AG09319 (cell line): ENCODE data around the gene PRICKLE1.

Source experiments
- DNase-seq: peaks from one replicate; pipeline ENCODE4 v3.0.0-alpha.2; 2010; ENCODE audit warnings: low read depth; ENCODE audit errors: extremely low read depth
- TF ChIP-seq, protein P1 (sequence below): IDR thresholded peaks from 2 replicates; pipeline ENCODE4 v1.5.1; 2011; ENCODE audit warnings: low read depth, mild to moderate bottlenecking, inconsistent platforms, low read length, moderate library complexity

Gene PRICKLE1

DNA sequence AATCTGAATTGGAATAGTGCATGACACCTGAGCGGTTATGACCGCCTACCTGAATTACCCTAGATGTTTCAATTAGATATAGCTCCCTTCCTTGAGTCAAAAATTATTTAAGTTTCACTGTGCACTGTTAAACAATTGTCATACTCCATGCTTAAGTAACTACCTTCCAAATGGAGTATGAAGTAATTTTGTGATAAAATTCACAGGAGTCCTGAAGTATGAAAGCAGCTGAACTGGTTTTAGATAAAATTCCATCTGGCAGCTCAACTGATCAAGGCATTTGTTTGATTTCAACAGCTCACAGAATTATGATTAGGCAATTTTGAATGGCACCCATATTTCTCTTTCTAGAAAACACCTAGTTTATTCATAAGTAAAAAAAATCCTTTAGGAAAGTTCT is 19.5 kb downstream of the PRICKLE1 start:
- DNase-seq = no peak
- TF ChIP-seq, protein P1, sequence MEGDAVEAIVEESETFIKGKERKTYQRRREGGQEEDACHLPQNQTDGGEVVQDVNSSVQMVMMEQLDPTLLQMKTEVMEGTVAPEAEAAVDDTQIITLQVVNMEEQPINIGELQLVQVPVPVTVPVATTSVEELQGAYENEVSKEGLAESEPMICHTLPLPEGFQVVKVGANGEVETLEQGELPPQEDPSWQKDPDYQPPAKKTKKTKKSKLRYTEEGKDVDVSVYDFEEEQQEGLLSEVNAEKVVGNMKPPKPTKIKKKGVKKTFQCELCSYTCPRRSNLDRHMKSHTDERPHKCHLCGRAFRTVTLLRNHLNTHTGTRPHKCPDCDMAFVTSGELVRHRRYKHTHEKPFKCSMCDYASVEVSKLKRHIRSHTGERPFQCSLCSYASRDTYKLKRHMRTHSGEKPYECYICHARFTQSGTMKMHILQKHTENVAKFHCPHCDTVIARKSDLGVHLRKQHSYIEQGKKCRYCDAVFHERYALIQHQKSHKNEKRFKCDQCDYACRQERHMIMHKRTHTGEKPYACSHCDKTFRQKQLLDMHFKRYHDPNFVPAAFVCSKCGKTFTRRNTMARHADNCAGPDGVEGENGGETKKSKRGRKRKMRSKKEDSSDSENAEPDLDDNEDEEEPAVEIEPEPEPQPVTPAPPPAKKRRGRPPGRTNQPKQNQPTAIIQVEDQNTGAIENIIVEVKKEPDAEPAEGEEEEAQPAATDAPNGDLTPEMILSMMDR = no peak

DNA sequence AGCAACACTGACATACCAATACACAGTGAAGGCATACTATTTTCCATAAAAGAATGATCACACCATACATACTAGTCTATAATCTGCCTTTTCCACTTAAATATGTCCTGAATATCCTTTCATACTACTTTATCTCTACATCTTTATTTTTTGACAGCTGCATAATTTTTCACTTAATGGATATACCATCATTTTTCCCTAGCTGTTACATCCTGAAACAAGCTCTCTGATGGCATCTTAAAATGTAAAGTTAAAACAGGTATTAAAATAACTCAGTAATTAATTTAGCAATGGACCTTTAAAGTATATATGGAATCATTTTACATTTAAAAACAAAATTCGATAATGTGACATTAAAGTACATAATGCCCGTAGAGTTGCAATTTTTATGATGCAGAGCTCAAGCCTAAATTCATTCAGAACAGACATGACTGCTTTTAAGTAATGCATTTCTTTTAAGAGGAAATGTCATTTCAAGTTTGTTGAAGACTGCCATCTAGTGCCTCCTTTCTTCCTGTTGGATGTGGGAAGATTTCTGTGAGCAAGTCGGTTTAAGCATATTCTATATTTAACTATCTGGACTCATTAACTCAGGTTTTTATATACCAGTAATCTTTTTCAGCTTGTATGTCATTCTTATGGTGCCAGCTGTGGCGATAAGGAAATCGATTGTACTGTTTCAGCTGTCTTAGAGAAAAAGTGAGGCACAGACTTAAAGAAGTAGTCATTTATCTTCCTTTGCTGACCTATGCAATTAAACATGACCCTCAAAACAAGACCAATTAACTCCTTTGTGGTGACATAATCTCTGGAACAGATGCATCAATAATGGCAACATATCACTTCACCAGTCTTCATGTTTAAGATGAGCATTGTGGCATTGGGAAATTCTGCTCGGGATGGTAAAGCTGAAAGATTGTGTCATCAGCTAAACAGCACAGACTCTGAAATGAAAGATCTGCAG is 20.3 kb downstream of the PRICKLE1 start:
- DNase-seq = no peak
- TF ChIP-seq, protein P1 = peak; percentile 67

DNA sequence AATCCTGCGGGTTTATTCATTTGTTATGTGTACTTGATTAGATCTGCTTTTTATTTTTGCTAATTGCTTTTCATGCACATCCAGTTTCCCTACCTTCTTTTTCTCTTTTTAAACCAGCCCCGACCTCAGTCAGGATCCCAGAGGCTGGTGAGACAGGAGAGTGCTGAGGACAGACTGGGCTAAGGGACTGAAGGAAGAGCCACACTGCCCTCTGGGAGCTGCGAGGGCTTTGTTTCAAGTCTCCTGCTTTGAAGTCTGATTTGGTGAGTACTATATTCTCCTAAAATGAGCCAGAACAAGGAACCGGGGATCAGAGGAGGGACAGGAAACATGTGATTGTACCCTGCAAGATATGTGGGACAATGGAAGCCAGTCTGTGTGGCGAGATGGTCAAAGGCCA is 23.9 kb downstream of the PRICKLE1 start:
- TF ChIP-seq, protein P1 = peak; percentile 18
- no peak for DNase-seq

DNA sequence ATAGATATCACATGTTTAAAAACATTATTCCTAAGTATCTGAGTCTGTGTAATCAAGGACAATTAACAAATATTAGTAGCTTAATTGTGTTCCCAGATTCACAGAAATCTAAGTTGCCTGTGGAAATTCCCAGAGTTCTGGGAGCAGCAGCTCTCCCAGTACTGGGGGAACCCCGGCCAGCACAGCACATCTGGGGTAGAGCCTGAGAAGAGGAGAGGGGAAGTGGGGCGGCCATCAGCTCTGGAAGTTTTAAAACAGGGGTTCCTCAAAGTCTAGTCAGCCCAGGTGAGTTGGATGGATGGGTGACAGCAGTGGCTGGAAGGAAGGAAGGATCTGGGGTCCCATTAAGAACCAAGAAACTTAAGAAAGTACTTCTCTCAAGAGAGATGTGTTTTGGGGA is 24.6 kb downstream of the PRICKLE1 start:
- TF ChIP-seq, protein P1 = no peak

DNA sequence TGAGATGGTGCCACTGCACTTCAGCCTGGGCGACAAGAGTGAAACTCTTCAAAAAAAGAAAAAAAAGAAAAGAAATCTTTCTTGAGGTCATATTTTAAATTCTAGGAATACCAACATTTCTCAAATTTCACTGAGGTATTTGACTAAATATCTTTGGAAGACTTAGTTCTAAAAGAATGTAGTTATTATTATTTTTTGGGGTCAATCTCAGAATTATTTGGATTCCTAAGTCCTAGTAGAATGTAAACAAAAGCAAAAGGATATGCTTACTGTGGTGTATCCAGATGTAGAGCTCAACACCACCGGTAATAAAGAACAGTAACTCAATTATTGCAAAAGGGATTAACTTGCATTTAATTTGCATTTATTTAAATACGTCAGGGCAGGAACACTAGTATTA is 25.0 kb downstream of the PRICKLE1 start:
- TF ChIP-seq, protein P1 = no peak
- DNase-seq = no peak

More for the DNA sequence above, 24.6 kb downstream of the PRICKLE1 start:
- no peak for DNase-seq

DNA sequence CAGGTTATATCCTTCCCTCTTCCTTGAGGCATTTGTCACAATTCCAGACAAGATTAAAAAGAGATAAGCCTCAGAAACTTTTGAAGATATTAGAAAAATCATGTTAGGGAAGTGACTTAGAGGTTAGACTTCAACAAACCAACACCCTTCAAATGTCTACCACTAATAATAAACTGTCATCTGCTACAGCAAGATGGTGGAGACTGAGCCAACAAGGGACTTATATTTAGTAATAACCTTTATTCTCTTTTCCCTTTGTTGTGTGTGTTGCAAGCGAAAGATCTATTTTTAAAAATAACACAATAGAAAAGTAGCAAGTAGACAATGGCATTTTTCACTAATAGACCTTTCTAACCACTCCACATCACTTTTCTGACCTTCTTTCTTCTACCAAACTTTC is 28.6 kb downstream of the PRICKLE1 start:
- DNase-seq = no peak
- TF ChIP-seq, protein P1 = no peak

DNA sequence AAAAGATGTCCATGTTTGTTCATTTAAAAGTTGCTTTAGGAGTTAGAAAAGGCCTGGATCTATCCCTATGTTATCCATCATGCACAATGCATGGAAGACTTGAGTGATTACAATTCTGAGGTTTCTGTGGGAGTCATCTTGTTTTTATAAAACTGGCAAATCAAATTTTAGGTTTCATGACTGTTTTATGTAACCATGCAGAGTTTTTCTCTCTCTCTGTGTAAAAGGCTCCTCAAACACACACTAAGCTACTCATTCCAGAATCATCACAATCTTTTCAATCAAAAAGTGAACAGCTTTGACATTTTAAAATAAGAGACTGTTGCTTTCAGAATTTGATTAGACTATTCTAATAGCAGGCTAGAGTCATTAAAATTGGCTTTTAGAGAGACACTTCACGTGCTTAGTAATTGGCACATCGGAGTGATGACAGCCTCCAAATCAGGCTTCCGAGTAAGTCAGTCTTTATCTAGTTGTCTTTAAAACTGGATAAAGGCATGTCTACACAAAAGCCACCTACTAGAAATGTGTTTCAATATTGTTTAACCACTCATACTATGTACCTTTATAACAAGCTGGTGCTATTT is 31.9 kb downstream of the PRICKLE1 start:
- TF ChIP-seq, protein P1 = no peak

More for the DNA sequence above, 31.9 kb downstream of the PRICKLE1 start:
- no peak for DNase-seq
